CD14-positive monocyte (primary cell): ENCODE results near the gene ALOX15. TPM values are rescaled to one million over a fixed set of nuclear protein-coding genes. Genes with fewer than 3 reads are reported as not detected.
"Not testable (repeated sequence)": the region's sequence is repeated elsewhere in the genome, so short reads cannot be mapped to it uniquely, and the experiment has no call there.

ENCODE experiments used
- DNase-seq, 3 donors: peaks; one replicate each; pipeline ENCODE4 v3.0.0-alpha.2; 2011 to 2022
- H2AFZ ChIP-seq: 2 replicates; pipeline ENCODE4 v1.6.0; 2012; ENCODE audit warnings: mild to moderate bottlenecking, low read depth, low read length, inconsistent platforms; ENCODE audit not compliant: insufficient read depth, poor library complexity, severe bottlenecking
- H3K27ac ChIP-seq, 2 donors: 1 replicate in 1 of 2; 2 replicates in 1 of 2; pipeline ENCODE4 v1.5.1; 2012 to 2013; ENCODE audit warnings: low read length in 2 of 2, control low read depth in 1 of 2, inconsistent platforms in 1 of 2, low read depth in 1 of 2, mild to moderate bottlenecking in 1 of 2
- H3K27me3 ChIP-seq, 2 donors: one replicate each; pipeline versions ENCODE4 v1.6.0 to v1.6.1; 2011 to 2013; ENCODE audit warnings: low read length in 2 of 2; ENCODE audit not compliant: control insufficient read depth in 2 of 2, insufficient read depth in 2 of 2
- H3K36me3 ChIP-seq, 2 donors: replicated peaks in 1 of 2; 1 replicate in 1 of 2; 2 replicates in 1 of 2; pipeline versions ENCODE4 v1.5.1 to v1.6.1; 2012 to 2013; ENCODE audit warnings: low read length in 2 of 2, control low read depth in 1 of 2, inconsistent platforms in 1 of 2, mild to moderate bottlenecking in 1 of 2; ENCODE audit not compliant: insufficient read depth in 2 of 2, control insufficient read depth in 1 of 2
- H3K4me1 ChIP-seq, 2 donors: 1 replicate in 1 of 2; 2 replicates in 1 of 2; pipeline versions ENCODE4 v1.5.1 to v1.6.1; 2012 to 2013; ENCODE audit warnings: low read length in 2 of 2, control low read depth in 1 of 2, inconsistent platforms in 1 of 2, mild to moderate bottlenecking in 1 of 2, moderate library complexity in 1 of 2; ENCODE audit not compliant: insufficient read depth in 2 of 2, control insufficient read depth in 1 of 2
- H3K4me2 ChIP-seq: replicated peaks from 2 replicates; pipeline ENCODE3; 2012; ENCODE audit warnings: low read length, moderate library complexity, mild to moderate bottlenecking; ENCODE audit not compliant: poor library complexity, severe bottlenecking; ENCODE audit errors: extremely low read depth
- H3K4me3 ChIP-seq, 3 experiments: fragments of 200-600 bp in 1 of 3; sonication (generic) in 1 of 3; replicated peaks in 1 of 3; 1 replicate in 2 of 3; 2 replicates in 1 of 3; pipeline ENCODE4 v1.5.1; 2011 to 2013; ENCODE audit warnings: low read length in 3 of 3, mild to moderate bottlenecking in 3 of 3, control low read depth in 2 of 3, low read depth in 2 of 3, inconsistent platforms in 1 of 3, moderate library complexity in 1 of 3
- H3K79me2 ChIP-seq: 2 replicates; pipeline ENCODE4 v1.6.0; 2012; ENCODE audit warnings: mild to moderate bottlenecking, control low read depth, inconsistent platforms, low read length, moderate library complexity; ENCODE audit not compliant: insufficient read depth
- H3K9ac ChIP-seq: 2 replicates; pipeline ENCODE4 v1.6.0; 2017; ENCODE audit warnings: low read length, mild to moderate bottlenecking; ENCODE audit not compliant: insufficient read depth, poor library complexity, severe bottlenecking
- H3K9me3 ChIP-seq, 2 donors: replicated peaks in 1 of 2; 1 replicate in 1 of 2; 2 replicates in 1 of 2; pipeline versions ENCODE4 v1.5.1 to v1.6.1; 2012 to 2013; ENCODE audit warnings: low read length in 2 of 2, control low read depth in 1 of 2; ENCODE audit not compliant: control insufficient read depth in 1 of 2, insufficient read depth in 1 of 2
- H4K20me1 ChIP-seq: 2 replicates; pipeline ENCODE4 v1.6.0; 2012; ENCODE audit warnings: mild to moderate bottlenecking, low read length, control low read depth, moderate library complexity; ENCODE audit not compliant: insufficient read depth
- H3K27ac Mint-ChIP-seq, 7 donors: one replicate each; pipeline ENCODE4 v1.8.0; 2020; ENCODE audit warnings: mild to moderate bottlenecking in 7 of 7, mixed read lengths in 7 of 7, moderate library complexity in 6 of 7, inconsistent platforms in 2 of 7
- H3K27me3 Mint-ChIP-seq, 3 donors: one replicate each; pipeline ENCODE4 v1.8.0; 2021 to 2022; ENCODE audit warnings: low read depth in 3 of 3, mild to moderate bottlenecking in 3 of 3, mixed read lengths in 3 of 3, moderate library complexity in 3 of 3, inconsistent platforms in 1 of 3
- H3K36me3 Mint-ChIP-seq, 2 donors: one replicate each; pipeline ENCODE4 v1.8.0; 2020; ENCODE audit warnings: mixed read lengths in 2 of 2, inconsistent platforms in 1 of 2, mild to moderate bottlenecking in 1 of 2
- H3K4me1 Mint-ChIP-seq: one replicate; pipeline ENCODE4 v1.8.0; 2020; ENCODE audit warnings: mild to moderate bottlenecking, mixed read lengths
- H3K4me3 Mint-ChIP-seq, 2 donors: one replicate each; pipeline ENCODE4 v1.8.0; 2020; ENCODE audit warnings: mild to moderate bottlenecking in 2 of 2, mixed read lengths in 2 of 2, moderate library complexity in 1 of 2
- H3K9me3 Mint-ChIP-seq, 7 donors: one replicate each; pipeline ENCODE4 v1.8.0; 2020 to 2022; ENCODE audit warnings: mixed read lengths in 7 of 7, mild to moderate bottlenecking in 6 of 7, moderate library complexity in 6 of 7, inconsistent platforms in 2 of 7
- WGBS: methylation state at CpG from one replicate; pipeline ENCODE4 v1.1.5; 2013; ENCODE audit warnings: missing lambda C conversion rate; ENCODE audit not compliant: insufficient coverage; 5-methylcytosine and 5-hydroxymethylcytosine counted together
- intact Hi-C, 2 donors: fragments of 100-400 bp; cut with micrococcal nuclease; formaldehyde crosslinking; loops; one replicate each; pipeline versions ENCODE4 v1.15.0 to v1.15.1; 2023
- polyA plus RNA-seq, 3 donors: library from polyadenylated mRNA; depleted of rRNA in 1 of 3; unstranded in 2 of 3; stranded (reverse) in 1 of 3; fragments of 300-500 nt in 2 of 3; fragments of >200 nt in 1 of 3; fragmentation: Illumina TruSeq in 2 of 3; gene quantifications; 1 replicate in 2 of 3; 2 replicates in 1 of 3; pipeline ENCODE4 v1.2.3, GENCODE V29; 2012 to 2021
- TF ChIP-seq, protein P1 (sequence below): fragments of 200-600 bp; IDR thresholded peaks from one replicate; pipeline ENCODE4 v1.8.0; 2022; ENCODE audit warnings: antibody characterized with exemption, mild to moderate bottlenecking

The ALOX15 gene
- polyA plus RNA-seq, 3 donors, result 0.05 to 0.13 TPM; not detected in 1

DNA sequence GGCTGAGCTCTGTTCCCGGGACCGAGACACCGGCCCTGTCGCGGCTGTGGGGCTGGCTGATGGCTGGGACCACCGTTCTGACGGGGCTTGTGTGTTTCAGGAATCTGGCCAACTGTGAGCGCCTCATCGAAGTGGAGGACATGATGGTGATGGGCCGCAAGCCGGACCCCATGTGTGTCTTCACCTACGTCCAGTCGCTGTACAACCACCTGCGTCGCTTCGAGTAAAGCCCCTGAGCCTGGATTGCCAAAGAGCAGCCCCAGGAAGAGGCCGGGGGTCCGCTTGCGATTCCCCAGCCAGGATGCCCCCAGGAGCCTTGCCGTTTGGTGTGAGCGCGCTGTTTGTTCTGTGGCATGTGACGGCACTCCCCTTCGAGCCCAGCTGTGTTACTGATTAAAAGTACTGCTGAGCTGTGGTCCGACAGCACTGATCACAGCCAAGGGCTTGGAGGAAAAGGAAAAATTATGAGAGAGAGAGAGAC, 34.2 kb downstream of the ALOX15 start:
- Mint-ChIP-seq H3K36me3 (no peaks in the 10 kb centered on the region), H3K9me3 (no peaks in the 10 kb centered on the region), H3K27ac (peak overlapping the region in 6 of 7 donors; percentile 7 to 80 (median 57)), H3K4me1 (peaks cover 19% of the 10 kb centered on the region), H3K4me3 (peak overlapping the region; percentile 56 to 64), H3K27me3 (peaks cover 8 to 15% (median 14%) of the 10 kb centered on the region in 3 donors)
- H3K27me3 ChIP-seq, result no peaks in the 10 kb centered on the region
- H4K20me1 ChIP-seq, result no peaks in the 10 kb centered on the region
- H3K79me2 ChIP-seq, result no peaks in the 10 kb centered on the region
- peaks cover 15 to 25% of the 10 kb centered on the region in 2 donors for H3K4me1 ChIP-seq
- WGBS, result 70% methylated on average over 25 of the region's 25 CpGs
- no peaks in the 10 kb centered on the region for H3K36me3 ChIP-seq
- H3K4me3 ChIP-seq, result peak overlapping the region in 1 of 3 experiments; percentile 57
- H3K9ac ChIP-seq, result peak overlapping the region; percentile 21
- H3K27ac ChIP-seq, result peak overlapping the region; percentile 10 to 75
- H3K4me2 ChIP-seq, result peak overlapping the region; percentile 59
- TF ChIP-seq, protein P1, sequence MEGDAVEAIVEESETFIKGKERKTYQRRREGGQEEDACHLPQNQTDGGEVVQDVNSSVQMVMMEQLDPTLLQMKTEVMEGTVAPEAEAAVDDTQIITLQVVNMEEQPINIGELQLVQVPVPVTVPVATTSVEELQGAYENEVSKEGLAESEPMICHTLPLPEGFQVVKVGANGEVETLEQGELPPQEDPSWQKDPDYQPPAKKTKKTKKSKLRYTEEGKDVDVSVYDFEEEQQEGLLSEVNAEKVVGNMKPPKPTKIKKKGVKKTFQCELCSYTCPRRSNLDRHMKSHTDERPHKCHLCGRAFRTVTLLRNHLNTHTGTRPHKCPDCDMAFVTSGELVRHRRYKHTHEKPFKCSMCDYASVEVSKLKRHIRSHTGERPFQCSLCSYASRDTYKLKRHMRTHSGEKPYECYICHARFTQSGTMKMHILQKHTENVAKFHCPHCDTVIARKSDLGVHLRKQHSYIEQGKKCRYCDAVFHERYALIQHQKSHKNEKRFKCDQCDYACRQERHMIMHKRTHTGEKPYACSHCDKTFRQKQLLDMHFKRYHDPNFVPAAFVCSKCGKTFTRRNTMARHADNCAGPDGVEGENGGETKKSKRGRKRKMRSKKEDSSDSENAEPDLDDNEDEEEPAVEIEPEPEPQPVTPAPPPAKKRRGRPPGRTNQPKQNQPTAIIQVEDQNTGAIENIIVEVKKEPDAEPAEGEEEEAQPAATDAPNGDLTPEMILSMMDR, result no peak
- H3K9me3 ChIP-seq, result no peaks in the 10 kb centered on the region
- peak overlapping the region; percentile 62 for H2AFZ ChIP-seq
- no peak for DNase-seq
- intact Hi-C loops, result no loop called here

DNA sequence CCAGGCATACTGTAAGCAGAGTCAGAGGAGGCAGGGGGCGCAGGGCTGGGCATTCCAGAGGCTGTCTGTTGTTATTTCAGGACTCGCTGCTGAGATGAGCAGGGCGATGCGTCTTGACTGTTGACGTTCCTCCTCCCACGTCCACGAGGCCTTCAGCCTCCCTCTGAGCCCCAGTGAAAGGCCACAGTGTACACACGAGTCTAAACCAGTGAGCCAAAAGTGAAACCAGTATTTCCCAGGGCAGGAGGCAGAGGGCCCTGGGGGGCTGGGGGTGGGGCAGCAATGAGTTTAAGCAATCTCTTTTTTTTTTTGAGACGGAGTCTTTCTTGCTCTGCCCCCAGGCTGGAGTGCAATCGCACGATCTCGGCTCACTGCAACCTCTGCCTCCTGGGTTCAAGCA, 35.7 kb downstream of the ALOX15 start:
- Histone ChIP-seq H4K20me1 (no peaks in the 10 kb centered on the region), H3K36me3 (no peaks in the 10 kb centered on the region), H3K9me3 (no peaks in the 10 kb centered on the region), H3K9ac (no peak overlapping the region), H3K4me3 (no peak overlapping the region), H2AFZ (no peak overlapping the region), H3K27me3 (no peaks in the 10 kb centered on the region), H3K27ac (no peak overlapping the region), H3K4me2 (no peak overlapping the region), H3K4me1 (peaks cover 15 to 25% of the 10 kb centered on the region in 2 donors), H3K79me2 (no peaks in the 10 kb centered on the region)
- Mint-ChIP-seq H3K4me3 (no peak overlapping the region), H3K27ac (no peak overlapping the region), H3K4me1 (peaks cover 19% of the 10 kb centered on the region), H3K36me3 (no peaks in the 10 kb centered on the region), H3K9me3 (no peaks in the 10 kb centered on the region), H3K27me3 (peaks cover 10 to 14% (median 11%) of the 10 kb centered on the region in 3 donors)
- intact Hi-C loops, result no loop called here
- TF ChIP-seq, protein P1, result no peak
- WGBS, result 71% methylated on average over 7 of the region's 12 CpGs
- peak in 1 of 3 donors; percentile 16 for DNase-seq

DNA sequence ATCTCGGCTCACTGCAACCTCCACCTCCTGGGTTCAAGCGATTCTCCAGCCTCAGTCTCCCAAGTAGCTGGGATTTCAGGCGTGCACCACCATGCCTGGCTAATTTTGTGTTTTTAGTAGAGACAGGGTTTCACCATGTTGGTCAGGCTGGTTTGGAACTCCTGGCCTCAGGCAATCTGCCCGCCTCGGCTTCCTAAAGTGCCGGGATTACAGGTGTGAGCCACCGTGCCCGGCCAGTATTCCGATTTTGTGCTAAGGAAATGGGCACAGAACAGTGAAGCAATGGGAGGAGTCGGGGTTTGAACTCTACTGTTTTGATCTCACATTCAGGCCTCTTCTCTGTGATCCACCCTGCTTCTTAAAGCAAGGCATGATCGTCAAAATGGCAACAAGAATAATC, 36.7 kb downstream of the ALOX15 start:
- H2AFZ ChIP-seq, H3K9ac ChIP-seq, intact Hi-C loops, H3K4me3 Mint-ChIP-seq, H3K36me3 ChIP-seq, H3K4me3 ChIP-seq, H4K20me1 ChIP-seq, H3K36me3 Mint-ChIP-seq, H3K27ac ChIP-seq, DNase-seq, H3K79me2 ChIP-seq, H3K27ac Mint-ChIP-seq, H3K4me2 ChIP-seq, H3K9me3 ChIP-seq, H3K9me3 Mint-ChIP-seq, H3K27me3 ChIP-seq: not testable (repeated sequence)
- H3K4me1 ChIP-seq, result peaks cover 15 to 25% of the 10 kb centered on the region in 2 donors
- Mint-ChIP-seq H3K4me1 (peaks cover 19% of the 10 kb centered on the region), H3K27me3 (peaks cover 6 to 12% (median 10%) of the 10 kb centered on the region in 3 donors)
- 92% methylated on average over 7 of the region's 11 CpGs for WGBS
